ENCODE data around the gene NPTX2.

DNA sequence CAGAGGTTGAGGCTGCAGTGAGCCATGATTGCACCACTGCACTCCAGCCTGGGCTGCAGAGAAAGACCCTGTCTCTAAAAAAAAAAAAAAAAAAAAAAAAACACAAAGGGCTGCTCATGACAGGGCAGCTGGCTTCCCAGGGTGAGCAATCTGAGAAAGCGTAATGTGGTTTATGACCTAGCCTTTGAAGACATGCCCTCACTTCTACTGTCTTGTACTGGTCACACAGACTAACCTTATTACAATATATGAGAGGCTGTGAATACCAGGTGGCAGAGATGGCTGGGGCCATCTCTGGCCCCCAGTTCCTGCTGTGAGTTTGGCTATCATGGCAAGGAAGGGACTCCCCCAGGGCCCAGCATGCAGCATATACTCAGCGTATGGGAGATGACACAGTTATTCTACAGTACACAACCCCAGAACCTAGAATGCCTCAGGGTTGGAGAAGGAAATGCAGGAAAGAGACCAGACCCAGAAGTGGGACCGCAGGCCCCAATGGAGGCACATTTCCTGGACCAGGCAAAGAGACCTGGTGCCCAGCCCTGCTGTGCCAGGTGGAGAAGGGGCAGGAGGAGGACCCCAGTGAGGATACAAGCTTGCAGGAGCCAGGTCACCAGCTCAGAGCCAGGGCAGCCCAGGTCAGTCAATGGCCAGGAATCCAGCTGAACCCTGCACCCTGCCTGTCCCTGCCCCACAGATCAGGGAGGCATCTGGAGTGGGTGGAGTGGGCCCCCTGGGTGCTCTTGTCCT is 26.3 kb downstream of the NPTX2 start:
- TF ChIP-seq, protein P1, sequence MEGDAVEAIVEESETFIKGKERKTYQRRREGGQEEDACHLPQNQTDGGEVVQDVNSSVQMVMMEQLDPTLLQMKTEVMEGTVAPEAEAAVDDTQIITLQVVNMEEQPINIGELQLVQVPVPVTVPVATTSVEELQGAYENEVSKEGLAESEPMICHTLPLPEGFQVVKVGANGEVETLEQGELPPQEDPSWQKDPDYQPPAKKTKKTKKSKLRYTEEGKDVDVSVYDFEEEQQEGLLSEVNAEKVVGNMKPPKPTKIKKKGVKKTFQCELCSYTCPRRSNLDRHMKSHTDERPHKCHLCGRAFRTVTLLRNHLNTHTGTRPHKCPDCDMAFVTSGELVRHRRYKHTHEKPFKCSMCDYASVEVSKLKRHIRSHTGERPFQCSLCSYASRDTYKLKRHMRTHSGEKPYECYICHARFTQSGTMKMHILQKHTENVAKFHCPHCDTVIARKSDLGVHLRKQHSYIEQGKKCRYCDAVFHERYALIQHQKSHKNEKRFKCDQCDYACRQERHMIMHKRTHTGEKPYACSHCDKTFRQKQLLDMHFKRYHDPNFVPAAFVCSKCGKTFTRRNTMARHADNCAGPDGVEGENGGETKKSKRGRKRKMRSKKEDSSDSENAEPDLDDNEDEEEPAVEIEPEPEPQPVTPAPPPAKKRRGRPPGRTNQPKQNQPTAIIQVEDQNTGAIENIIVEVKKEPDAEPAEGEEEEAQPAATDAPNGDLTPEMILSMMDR (IDR thresholded peaks at IDR 0.05): no peak
- no peak for TF ChIP-seq POLR2AphosphoS5 (IDR thresholded peaks at IDR 0.05)

Measured in upper lobe of left lung (tissue), 4 donors.